HG02759 (cell line): ENCODE results near the gene NARS2.
A peak's percentile ranks its signal among the peaks of the same experiment; 100 is the strongest.
"Not testable (repeated sequence)": the region's sequence is repeated elsewhere in the genome, so short reads cannot be mapped to it uniquely, and the experiment has no call there.

Source experiments
- ATAC-seq: cut with Tn5 transposase; IDR thresholded peaks from one replicate; pipeline ENCODE4 v1.9.1; 2021; ENCODE audit warnings: mild to moderate bottlenecking, moderate library complexity; ENCODE audit not compliant: unreplicated experiment

NARS2 gene

GRCh38 chr11:78574386-78575381 lies at the start of gene NARS2:
TSS of gene NARS2 (minus strand) at chr11:78574864. CDS start at chr11:78574488, 376 bp downstream.
- ATAC-seq: peak; percentile 96

- ATAC-seq: no peak
Measured at GRCh38 chr11:78622666-78623065, 48.0 kb upstream of the NARS2 start.

GRCh38 chr11:78620159-78620558 lies 45.5 kb upstream of the NARS2 start:
- no peak for ATAC-seq

GRCh38 chr11:78615724-78616123 lies 41.1 kb upstream of the NARS2 start:
- no peak for ATAC-seq

GRCh38 chr11:78613378-78613813 lies 38.7 kb upstream of the NARS2 start:
- no peak for ATAC-seq

- ATAC-seq: no peak
Measured at GRCh38 chr11:78612721-78613377, 38.2 kb upstream of the NARS2 start.

GRCh38 chr11:78609321-78609720 lies 34.7 kb upstream of the NARS2 start:
- ATAC-seq: not testable (repeated sequence)

- ATAC-seq: no peak
Measured at GRCh38 chr11:78607696-78608095, 33.0 kb upstream of the NARS2 start.

- no peak for ATAC-seq
Measured at GRCh38 chr11:78606667-78607066, 32.0 kb upstream of the NARS2 start.

- ATAC-seq: no peak
Measured at GRCh38 chr11:78605296-78605695, 30.6 kb upstream of the NARS2 start.

- ATAC-seq: no peak
Measured at GRCh38 chr11:78603792-78604191, 29.1 kb upstream of the NARS2 start.

- ATAC-seq: not testable (repeated sequence)
Measured at GRCh38 chr11:78602771-78603170, 28.1 kb upstream of the NARS2 start.

GRCh38 chr11:78601066-78601465 lies 26.4 kb upstream of the NARS2 start:
- not testable (repeated sequence) for ATAC-seq

- not testable (repeated sequence) for ATAC-seq
Measured at GRCh38 chr11:78597579-78597978, 22.9 kb upstream of the NARS2 start.

- ATAC-seq: no peak
Measured at GRCh38 chr11:78595436-78596130, 20.9 kb upstream of the NARS2 start.

- no peak for ATAC-seq
Measured at GRCh38 chr11:78594814-78595213, 20.1 kb upstream of the NARS2 start.

GRCh38 chr11:78588517-78588916 lies 13.9 kb upstream of the NARS2 start:
- no peak for ATAC-seq

- ATAC-seq: no peak
Measured at GRCh38 chr11:78587446-78587845, 12.8 kb upstream of the NARS2 start.

- no peak for ATAC-seq
Measured at GRCh38 chr11:78586452-78587046, 11.9 kb upstream of the NARS2 start.

GRCh38 chr11:78583889-78584288 lies 9.2 kb upstream of the NARS2 start:
- no peak for ATAC-seq

GRCh38 chr11:78577495-78577894 lies 2.8 kb upstream of the NARS2 start:
- no peak for ATAC-seq
